Panc1 (cell line): ENCODE data around the gene IPMK.

ENCODE experiments used
- POLR2AphosphoS5 ChIP-seq: IDR thresholded peaks from 2 replicates; pipeline ENCODE4 v1.6.1; 2012; ENCODE audit warnings: mild to moderate bottlenecking, low read depth, low read length, moderate library complexity
- TF ChIP-seq, protein P1 (sequence below): fragments of 450-650 bp; IDR thresholded peaks from 2 replicates; pipeline ENCODE4 v1.5.1; 2017; ENCODE audit warnings: mild to moderate bottlenecking
- TF ChIP-seq, protein P2 (sequence below), 2 experiments: IDR thresholded peaks; 2 replicates each; pipeline ENCODE4 v1.6.1; 2011 to 2012; ENCODE audit warnings: low read depth in 2 of 2, control low read depth in 1 of 2, low read length in 1 of 2, mild to moderate bottlenecking in 1 of 2, moderate library complexity in 1 of 2; ENCODE audit not compliant: insufficient read depth in 1 of 2

DNA sequence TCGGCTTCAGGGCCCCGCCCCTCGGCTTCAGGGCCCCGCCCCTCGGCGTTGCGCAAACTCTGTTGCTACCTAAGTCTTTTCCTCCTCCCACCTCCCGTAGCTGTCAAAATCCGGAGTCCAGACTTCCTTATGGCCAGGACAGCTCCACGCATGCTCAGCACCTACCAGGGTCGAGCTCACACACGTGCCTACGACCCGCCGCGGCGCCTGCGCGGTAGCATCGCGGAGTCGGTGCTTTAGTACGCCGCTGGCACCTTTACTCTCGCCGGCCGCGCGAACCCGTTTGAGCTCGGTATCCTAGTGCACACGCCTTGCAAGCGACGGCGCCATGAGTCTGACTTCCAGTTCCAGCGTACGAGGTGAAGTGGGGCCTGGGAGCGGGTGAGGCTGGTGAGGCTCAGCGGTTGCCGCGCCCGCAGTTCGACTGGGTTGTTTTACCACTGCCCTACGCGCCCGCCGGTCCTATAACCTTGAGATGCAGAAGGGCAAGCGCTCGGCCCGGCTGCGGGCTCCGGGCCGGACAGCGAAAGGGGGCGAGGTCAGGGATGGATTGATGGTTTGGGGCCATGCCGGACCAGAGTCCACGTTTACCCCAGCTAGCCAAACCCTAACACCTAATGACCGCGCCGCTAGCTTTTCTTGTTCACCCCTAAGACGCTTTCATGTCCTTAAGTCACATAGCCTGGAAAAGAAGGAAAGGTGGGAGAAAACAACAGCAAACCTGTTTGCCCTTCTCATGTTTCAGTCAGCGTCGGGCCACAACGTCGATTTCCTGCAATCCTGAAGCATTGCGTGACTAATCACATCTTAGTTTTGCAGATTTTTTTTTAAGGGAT is 1.5 kb upstream of the IPMK start, which contains the start of gene CISD1:
- TF ChIP-seq, protein P1, sequence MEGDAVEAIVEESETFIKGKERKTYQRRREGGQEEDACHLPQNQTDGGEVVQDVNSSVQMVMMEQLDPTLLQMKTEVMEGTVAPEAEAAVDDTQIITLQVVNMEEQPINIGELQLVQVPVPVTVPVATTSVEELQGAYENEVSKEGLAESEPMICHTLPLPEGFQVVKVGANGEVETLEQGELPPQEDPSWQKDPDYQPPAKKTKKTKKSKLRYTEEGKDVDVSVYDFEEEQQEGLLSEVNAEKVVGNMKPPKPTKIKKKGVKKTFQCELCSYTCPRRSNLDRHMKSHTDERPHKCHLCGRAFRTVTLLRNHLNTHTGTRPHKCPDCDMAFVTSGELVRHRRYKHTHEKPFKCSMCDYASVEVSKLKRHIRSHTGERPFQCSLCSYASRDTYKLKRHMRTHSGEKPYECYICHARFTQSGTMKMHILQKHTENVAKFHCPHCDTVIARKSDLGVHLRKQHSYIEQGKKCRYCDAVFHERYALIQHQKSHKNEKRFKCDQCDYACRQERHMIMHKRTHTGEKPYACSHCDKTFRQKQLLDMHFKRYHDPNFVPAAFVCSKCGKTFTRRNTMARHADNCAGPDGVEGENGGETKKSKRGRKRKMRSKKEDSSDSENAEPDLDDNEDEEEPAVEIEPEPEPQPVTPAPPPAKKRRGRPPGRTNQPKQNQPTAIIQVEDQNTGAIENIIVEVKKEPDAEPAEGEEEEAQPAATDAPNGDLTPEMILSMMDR: no peak
- TF ChIP-seq POLR2AphosphoS5: peak; percentile 84
- TF ChIP-seq, protein P2, sequence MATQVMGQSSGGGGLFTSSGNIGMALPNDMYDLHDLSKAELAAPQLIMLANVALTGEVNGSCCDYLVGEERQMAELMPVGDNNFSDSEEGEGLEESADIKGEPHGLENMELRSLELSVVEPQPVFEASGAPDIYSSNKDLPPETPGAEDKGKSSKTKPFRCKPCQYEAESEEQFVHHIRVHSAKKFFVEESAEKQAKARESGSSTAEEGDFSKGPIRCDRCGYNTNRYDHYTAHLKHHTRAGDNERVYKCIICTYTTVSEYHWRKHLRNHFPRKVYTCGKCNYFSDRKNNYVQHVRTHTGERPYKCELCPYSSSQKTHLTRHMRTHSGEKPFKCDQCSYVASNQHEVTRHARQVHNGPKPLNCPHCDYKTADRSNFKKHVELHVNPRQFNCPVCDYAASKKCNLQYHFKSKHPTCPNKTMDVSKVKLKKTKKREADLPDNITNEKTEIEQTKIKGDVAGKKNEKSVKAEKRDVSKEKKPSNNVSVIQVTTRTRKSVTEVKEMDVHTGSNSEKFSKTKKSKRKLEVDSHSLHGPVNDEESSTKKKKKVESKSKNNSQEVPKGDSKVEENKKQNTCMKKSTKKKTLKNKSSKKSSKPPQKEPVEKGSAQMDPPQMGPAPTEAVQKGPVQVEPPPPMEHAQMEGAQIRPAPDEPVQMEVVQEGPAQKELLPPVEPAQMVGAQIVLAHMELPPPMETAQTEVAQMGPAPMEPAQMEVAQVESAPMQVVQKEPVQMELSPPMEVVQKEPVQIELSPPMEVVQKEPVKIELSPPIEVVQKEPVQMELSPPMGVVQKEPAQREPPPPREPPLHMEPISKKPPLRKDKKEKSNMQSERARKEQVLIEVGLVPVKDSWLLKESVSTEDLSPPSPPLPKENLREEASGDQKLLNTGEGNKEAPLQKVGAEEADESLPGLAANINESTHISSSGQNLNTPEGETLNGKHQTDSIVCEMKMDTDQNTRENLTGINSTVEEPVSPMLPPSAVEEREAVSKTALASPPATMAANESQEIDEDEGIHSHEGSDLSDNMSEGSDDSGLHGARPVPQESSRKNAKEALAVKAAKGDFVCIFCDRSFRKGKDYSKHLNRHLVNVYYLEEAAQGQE (IDR thresholded peaks at IDR 0.05; ENCODE audit: insufficient read depth in 1 of 2, low read depth in 2 of 2, low read length in 1 of 2): no peak
